ENCODE results near the gene SLC25A28.

GRCh38 chr10:99569253-99569939, 50.8 kb downstream of the SLC25A28 start:
- TF ChIP-seq CTCF (IDR thresholded peaks at IDR 0.05): no peak
- no peak for TF ChIP-seq POLR2A (IDR thresholded peaks at IDR 0.05)
